Kidney epithelial cell (primary cell): ENCODE results near the gene TMEM269. TPM values are rescaled to one million over a fixed set of nuclear protein-coding genes. Genes with fewer than 3 reads are reported as not detected.

Source experiments
- DNase-seq: peaks from one replicate; pipeline ENCODE4 v3.0.0-alpha.2; 2010; ENCODE audit warnings: low read depth
- H3K27me3 ChIP-seq: 2 replicates; pipeline ENCODE4 v1.6.0; 2011; ENCODE audit warnings: low read length; ENCODE audit not compliant: control insufficient read depth, insufficient read depth
- H3K36me3 ChIP-seq: 2 replicates; pipeline ENCODE4 v1.5.1; 2011; ENCODE audit warnings: low read length; ENCODE audit not compliant: control insufficient read depth, insufficient read depth
- H3K4me3 ChIP-seq: 2 replicates; pipeline ENCODE4 v1.5.1; 2011; ENCODE audit warnings: low read depth, mild to moderate bottlenecking, control low read depth, low read length
- total RNA-seq: library from RNA; depleted of rRNA; stranded (reverse); fragments of >200 nt; gene quantifications from 2 replicates; pipeline ENCODE4 v1.2.3, GENCODE V29; 2015
- TF ChIP-seq, protein P1 (sequence below): IDR thresholded peaks from 2 replicates; pipeline ENCODE4 v1.5.1; 2011; ENCODE audit warnings: mild to moderate bottlenecking, moderate library complexity, low read length, control low read depth, inconsistent platforms; ENCODE audit not compliant: insufficient read depth, poor library complexity, severe bottlenecking

TMEM269 gene
- total RNA-seq, 1 donor from 2014 or later: 0.04 TPM

DNA sequence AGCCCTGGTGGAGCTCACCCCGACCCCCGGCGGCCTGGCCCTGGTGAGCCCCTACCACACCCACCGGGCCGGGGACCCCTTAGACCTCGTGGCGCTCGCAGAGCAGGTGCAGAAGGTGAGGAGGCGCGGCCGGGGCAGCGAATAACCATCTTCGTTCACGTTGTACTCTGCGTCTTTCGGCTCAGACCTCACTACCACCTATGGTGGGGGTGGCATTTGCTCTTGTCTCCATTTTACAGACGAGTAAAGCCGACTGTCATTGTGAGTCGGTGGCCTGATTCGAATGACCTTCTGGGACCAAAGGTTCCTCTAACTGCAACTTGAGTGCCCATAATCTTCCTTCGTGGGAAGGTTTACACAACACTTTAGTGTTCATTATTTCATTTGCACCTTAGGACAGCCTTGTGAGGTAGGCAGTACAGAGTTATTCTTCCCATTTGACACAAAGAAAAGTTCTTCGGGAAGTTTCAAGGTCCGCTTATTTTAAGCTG, 17.2 kb upstream of the TMEM269 start:
- TF ChIP-seq, protein P1, sequence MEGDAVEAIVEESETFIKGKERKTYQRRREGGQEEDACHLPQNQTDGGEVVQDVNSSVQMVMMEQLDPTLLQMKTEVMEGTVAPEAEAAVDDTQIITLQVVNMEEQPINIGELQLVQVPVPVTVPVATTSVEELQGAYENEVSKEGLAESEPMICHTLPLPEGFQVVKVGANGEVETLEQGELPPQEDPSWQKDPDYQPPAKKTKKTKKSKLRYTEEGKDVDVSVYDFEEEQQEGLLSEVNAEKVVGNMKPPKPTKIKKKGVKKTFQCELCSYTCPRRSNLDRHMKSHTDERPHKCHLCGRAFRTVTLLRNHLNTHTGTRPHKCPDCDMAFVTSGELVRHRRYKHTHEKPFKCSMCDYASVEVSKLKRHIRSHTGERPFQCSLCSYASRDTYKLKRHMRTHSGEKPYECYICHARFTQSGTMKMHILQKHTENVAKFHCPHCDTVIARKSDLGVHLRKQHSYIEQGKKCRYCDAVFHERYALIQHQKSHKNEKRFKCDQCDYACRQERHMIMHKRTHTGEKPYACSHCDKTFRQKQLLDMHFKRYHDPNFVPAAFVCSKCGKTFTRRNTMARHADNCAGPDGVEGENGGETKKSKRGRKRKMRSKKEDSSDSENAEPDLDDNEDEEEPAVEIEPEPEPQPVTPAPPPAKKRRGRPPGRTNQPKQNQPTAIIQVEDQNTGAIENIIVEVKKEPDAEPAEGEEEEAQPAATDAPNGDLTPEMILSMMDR: no peak
- DNase-seq: no peak
- no peaks in the 10 kb centered on the region for H3K36me3 ChIP-seq
- no peaks in the 10 kb centered on the region for H3K27me3 ChIP-seq
- peak overlapping the region; percentile 96 for H3K4me3 ChIP-seq

DNA sequence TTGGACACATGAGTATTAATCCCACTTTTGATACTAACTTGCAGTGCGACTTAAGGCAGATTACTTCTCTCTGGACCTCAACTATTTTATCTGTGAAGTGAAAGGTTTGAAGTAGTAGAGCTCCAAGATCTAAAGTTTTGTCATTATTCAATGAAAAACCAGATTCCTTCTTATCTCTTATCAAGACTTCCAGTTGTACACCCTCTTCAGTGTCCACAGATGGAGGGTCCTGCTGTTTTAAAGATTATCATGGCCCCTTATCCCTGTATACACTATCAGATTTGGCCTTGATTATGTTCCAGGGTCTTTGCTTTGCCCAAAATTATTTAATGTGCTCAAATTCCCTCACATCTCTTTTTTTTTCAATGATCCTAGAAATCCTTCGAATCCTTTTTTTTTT, 16.6 kb upstream of the TMEM269 start:
- Histone ChIP-seq H3K36me3 (no peaks in the 10 kb centered on the region), H3K27me3 (no peaks in the 10 kb centered on the region), H3K4me3 (peak overlapping the region; percentile 96)
- TF ChIP-seq, protein P1: no peak
- no peak for DNase-seq

DNA sequence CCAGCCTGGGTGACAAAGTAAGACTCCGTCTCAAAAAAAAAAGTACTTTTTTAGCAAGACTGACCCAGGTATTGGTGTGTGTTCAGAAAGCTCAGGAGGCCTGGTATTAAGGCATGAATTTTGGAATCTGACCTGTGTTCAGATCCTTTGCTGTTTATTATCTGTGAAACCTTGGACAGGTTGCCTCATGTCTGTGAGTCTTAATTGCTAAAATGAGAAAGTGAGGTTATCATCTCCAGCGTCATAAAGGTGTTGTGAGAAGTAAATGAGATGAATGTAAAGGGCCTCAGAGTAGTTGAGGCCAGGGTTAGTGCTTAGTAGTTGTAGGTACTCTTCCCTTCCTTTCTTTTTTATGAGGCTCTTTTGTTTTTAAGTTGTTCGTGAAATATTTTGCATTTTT, 15.0 kb upstream of the TMEM269 start:
- TF ChIP-seq, protein P1: no peak
- DNase-seq: no peak
- no peak overlapping the region for H3K4me3 ChIP-seq
- no peaks in the 10 kb centered on the region for H3K27me3 ChIP-seq
- H3K36me3 ChIP-seq: no peaks in the 10 kb centered on the region

DNA sequence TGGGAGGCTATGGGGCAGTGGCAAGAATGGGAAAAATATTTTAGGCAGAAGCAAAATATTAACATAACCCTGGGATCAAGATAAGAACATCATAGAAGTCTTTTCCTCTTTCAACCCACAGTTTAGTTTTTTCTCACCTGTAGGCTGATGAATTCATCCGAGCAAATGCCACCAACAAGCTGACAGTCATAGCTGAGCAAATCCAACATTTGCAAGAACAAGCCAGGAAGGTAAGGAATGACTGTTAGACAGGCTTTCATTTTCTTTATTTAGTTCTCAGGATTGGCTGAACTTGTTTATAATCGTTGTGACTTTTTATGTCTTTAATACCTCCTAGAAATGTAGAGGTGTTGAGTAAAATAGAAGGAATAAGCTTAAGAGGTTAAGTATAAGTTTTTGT, 11.4 kb upstream of the TMEM269 start:
- Histone ChIP-seq H3K4me3 (no peak overlapping the region), H3K36me3 (peaks cover 4% of the 10 kb centered on the region), H3K27me3 (no peaks in the 10 kb centered on the region)
- TF ChIP-seq, protein P1: no peak
- no peak for DNase-seq

DNA sequence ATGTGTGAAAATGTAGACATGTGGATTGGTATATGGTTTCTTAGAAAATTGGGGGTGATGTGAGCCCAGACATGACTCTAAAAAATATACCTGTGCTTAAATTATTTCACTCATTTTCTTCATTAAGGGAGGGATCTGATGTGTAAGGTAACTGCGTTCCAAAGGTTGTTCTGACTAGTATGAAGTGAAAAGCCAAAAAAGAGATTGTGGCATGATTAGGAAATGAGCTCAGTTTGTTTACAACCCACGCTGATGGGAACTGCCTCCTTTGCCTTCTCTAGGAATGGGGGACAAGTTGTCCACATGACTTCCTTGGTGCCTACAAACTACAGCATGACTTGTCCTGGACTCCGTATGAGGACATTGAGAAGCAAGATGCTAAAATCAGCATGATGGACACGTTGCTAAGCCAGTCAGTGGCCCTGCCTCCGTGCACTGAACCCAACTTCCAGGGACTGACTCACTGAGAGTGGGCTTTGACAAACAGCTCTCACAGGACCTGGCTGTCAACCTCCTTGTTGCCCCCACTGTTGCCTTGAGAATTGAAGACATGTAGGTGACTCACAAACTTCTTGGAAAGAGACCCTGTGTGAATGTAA, 9.8 kb upstream of the TMEM269 start:
- Histone ChIP-seq H3K36me3 (peaks cover 4% of the 10 kb centered on the region), H3K27me3 (no peaks in the 10 kb centered on the region), H3K4me3 (no peak overlapping the region)
- TF ChIP-seq, protein P1: no peak
- DNase-seq: no peak

DNA sequence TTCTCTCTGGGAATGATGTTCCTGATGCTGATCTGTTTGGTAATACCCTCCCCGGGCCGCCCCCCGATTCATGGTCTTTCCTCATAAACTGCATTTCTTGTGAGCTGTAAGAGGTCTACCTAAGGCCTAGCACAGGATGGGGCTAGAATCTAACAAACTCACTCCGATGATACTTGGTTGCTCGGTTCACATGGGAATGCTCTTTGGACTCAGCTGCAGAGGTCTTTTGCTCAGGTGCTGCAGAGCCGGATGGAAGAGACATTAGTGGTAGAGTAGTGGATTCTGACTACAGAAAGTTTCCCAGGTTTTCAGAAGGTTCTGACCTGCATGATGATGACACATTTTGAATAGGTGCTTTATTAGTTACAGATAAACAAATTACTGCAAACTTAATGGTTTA, 8.3 kb upstream of the TMEM269 start:
- Histone ChIP-seq H3K27me3 (no peaks in the 10 kb centered on the region), H3K36me3 (peaks cover 4% of the 10 kb centered on the region)
- TF ChIP-seq, protein P1: no peak

More for the DNA sequence above, 8.3 kb upstream of the TMEM269 start:
- no peak for DNase-seq
- H3K4me3 ChIP-seq: no peak overlapping the region
